ENCODE measurements around the gene MADD. TPM values are rescaled to one million over a fixed set of nuclear protein-coding genes. Genes with fewer than 3 reads are reported as not detected.
A peak's percentile ranks its signal among the peaks of the same experiment; 100 is the strongest.

Gene MADD
- total RNA-seq, 2 experiments from 2014 or later = 54.4 to 67.3 TPM

DNA sequence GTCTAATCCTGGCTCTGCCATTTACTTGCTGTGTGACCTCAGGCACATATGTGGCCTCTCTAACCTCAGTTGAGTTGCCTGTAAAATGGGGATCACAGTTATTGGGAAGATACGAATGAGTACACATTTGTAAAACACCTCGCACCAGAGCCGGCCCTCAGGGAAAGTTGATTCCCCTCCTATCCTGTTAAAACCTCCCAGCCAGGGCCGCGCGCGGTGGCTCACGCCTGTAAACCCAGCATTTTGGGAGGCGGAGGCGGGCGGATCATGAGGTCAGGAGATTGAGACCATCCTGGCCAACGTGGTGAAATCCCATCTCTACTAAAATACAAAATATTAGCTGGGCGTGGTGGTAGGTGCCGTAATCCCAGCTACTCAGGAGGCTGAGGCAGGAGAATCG is 90.4 kb downstream of the MADD start:
- Mint-ChIP-seq H3K9me3 (ENCODE audit: low read depth) (no peaks in the 10 kb centered on the region), H3K36me3 (ENCODE audit: low read depth) (no peaks in the 10 kb centered on the region), H3K4me1 (peaks cover 18% of the 10 kb centered on the region), H3K27me3 (no peaks in the 10 kb centered on the region), H3K27ac (no peak overlapping the region), H3K4me3 (no peak overlapping the region)
- DNase-seq = no peak
- CTCF ChIA-PET = interaction anchor here (1.5 to 2.4 kb wide), 2 partner anchors 13 to 52 kb away, joined by 7 to 14 read pairs; no protein-coding TSS in a partner anchor
- POLR2A ChIA-PET = interaction anchor here (0.5 kb wide), 1 partner anchor 9 kb away, joined by 3 read pairs; no protein-coding TSS in a partner anchor
- intact Hi-C loops (cut with DNase I, micrococcal nuclease) = no loop called here
- ATAC-seq = no peak

DNA sequence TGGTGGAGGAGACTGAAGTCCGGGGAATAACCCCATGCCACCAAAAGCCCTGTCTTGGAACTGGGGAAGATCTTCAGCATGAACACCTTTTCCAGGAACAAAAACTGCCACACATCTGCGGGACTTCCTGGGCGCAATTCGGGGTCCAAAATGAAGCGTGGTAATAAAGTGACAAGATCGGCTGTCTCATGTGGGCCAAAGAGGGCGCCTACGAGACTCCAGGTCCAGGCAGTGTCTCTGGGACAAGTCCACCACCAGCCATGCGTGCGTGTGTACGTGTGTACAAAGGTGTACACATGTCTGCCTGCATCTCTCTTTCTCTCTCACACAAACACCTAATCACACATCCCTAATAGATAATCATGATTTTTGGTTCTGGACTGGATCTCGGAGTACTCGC is 91.5 kb downstream of the MADD start:
- peaks cover 23% of the 10 kb centered on the region for H3K4me1 Mint-ChIP-seq
- no peaks in the 10 kb centered on the region for H3K9me3 Mint-ChIP-seq (ENCODE audit: low read depth)
- intact Hi-C loops (cut with DNase I, micrococcal nuclease) = no loop called here
- peaks cover 2% of the 10 kb centered on the region for H3K27me3 Mint-ChIP-seq
- no peak overlapping the region for H3K4me3 Mint-ChIP-seq
- ChIA-PET CTCF (interaction anchor here (2.4 kb wide), 1 partner anchor 12 kb away, joined by 14 read pairs; no protein-coding TSS in a partner anchor), POLR2A (no interaction called here)
- no peak for ATAC-seq
- H3K27ac Mint-ChIP-seq = no peak overlapping the region
- no peak for DNase-seq
- no peaks in the 10 kb centered on the region for H3K36me3 Mint-ChIP-seq (ENCODE audit: low read depth)

DNA sequence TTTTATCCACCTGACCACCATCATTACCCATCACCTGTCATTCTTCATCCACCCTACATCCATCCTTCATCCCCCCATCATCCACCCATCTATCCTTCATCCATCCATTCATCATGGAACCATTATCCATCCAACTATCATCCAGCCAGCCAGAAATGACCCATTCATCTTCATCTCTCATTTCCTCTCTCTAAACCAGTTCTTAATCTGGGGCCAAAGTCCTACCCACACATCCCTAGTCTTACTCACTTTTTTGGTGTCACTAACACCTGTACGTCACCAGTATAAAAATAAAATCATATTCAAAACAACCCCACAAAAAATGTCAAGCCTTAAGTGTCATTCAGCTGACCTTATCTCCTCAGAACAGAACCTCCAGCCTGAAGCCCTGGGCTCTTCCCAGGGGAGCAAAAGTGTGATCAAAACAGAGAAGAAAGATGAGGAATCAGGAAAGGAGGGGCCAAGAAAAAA is 96.1 kb downstream of the MADD start:
- CTCF ChIA-PET = interaction anchor here (1.1 kb wide), 1 partner anchor 87 kb away, joined by 4 read pairs; no protein-coding TSS in a partner anchor
- Mint-ChIP-seq H3K27me3 (peaks cover 2% of the 10 kb centered on the region), H3K4me3 (no peak overlapping the region), H3K9me3 (ENCODE audit: low read depth) (no peaks in the 10 kb centered on the region), H3K27ac (no peak overlapping the region), H3K36me3 (ENCODE audit: low read depth) (no peaks in the 10 kb centered on the region), H3K4me1 (peaks cover 23% of the 10 kb centered on the region)
- POLR2A ChIA-PET = no interaction called here
- DNase-seq = no peak
- no peak for ATAC-seq
- intact Hi-C loops (cut with DNase I, micrococcal nuclease) = no loop called here

DNA sequence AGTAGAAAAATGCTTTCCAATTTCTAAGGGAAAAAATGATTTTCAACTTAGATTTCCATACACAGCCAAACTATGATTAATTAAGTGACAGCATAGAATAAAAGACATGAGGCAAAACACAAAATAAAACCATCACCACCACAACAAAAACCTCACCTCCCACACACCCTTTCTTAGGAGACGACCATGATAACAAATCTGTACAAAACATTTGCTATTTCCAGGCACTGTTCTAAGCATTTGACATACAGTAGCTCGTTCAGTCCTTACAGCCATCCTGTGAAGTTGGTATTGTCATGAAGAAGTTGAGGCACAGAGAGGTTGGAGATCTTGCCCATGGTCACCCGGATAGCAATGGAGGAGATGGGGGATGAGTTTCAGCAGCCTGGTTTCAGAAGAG is 99.7 kb downstream of the MADD start:
- Mint-ChIP-seq H3K4me3 (no peak overlapping the region), H3K27me3 (peaks cover 2% of the 10 kb centered on the region), H3K36me3 (ENCODE audit: low read depth) (no peaks in the 10 kb centered on the region), H3K9me3 (ENCODE audit: low read depth) (no peaks in the 10 kb centered on the region), H3K27ac (peak overlapping the region; percentile 80), H3K4me1 (peaks cover 27% of the 10 kb centered on the region)
- DNase-seq (peak; percentile 60), ATAC-seq (peak; percentile 40)
- ChIA-PET CTCF (interaction anchor here (0.6 to 1.0 kb wide), 2 partner anchors 10 to 13 kb away, joined by 3 read pairs; no protein-coding TSS in a partner anchor), POLR2A (interaction anchor here (0.7 kb wide), 1 partner anchor 9 kb away, joined by 3 read pairs; no protein-coding TSS in a partner anchor)
- intact Hi-C loops (cut with DNase I, micrococcal nuclease) = loop anchor here in 1 of 2 experiments (1.0 kb wide), 1 partner anchor 39 kb away; the partner anchor contains the start of gene SLC39A13

DNA sequence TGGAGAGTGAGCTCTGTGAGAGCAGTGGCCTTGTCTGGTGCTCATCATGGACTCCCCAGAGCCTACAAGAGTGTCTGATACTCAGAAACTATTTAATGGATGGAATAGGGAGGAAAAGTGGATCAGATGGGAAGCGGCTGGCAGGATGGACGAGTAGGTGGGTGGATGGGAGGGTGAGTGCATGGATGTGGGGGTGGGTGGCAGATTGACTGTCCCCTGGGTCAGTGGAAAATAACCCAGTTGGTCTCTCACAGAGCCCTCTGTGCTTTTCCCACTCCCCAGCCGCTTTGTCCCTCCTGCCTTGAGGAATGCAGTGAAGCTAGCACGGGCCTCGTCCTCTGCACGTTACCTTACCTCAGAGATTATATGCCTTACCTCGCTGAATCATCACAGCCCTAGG is 102.5 kb downstream of the MADD start:
- POLR2A ChIA-PET = no interaction called here
- CTCF ChIA-PET = interaction anchor here (0.6 to 2.7 kb wide), 8 partner anchors 12 to 874 kb away, joined by 3 to 29 read pairs (median 4); no protein-coding TSS in a partner anchor
- Mint-ChIP-seq H3K4me1 (peaks cover 26% of the 10 kb centered on the region), H3K4me3 (no peak overlapping the region), H3K9me3 (ENCODE audit: low read depth) (no peaks in the 10 kb centered on the region), H3K27me3 (no peaks in the 10 kb centered on the region), H3K27ac (no peak overlapping the region), H3K36me3 (ENCODE audit: low read depth) (no peaks in the 10 kb centered on the region)
- ATAC-seq (no peak), DNase-seq (no peak)
- intact Hi-C loops (cut with DNase I, micrococcal nuclease) = no loop called here

DNA sequence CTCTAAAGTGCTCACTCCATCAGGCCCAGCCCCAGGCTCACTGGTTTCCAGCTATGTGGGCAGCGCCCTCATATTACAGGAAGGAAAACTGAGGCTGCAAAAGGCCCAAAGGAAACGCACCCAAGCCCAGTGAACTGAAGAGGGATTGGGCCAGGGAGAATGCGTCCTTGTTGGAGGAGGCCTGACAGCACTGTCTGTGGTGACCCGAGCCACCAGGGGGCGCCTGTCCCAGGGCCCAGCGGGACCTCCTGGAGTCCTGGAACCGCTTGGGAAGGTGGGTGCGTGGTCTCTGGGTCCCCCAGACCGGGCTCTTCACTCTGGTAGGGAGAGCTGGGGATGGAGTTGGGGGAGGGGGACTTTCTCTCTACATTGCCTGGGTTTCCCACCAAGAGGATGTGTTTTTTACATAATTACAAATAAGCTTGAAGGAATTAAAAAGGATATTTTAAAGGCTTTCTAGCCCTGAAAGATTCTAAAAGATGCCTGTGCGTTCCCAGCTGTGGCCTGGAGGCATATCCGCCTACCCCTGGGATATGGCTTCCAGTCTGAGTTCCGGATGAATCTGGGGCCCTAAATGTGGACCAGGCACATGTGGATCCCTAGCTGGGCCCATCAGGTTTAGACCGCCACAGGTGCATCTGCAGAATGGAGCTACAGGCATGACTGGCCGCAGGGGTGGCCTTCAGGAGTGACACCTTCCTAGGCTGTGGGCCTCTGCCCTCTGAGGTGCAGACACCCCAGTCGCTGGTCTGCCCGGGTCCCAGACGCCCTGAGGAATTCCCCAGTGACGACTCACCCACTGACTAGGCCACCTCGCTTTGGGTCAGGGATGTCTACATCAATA is 104.2 kb downstream of the MADD start:
- ATAC-seq = peak; percentile 89
- intact Hi-C loops (cut with DNase I, micrococcal nuclease) = loop anchor here (1.0 kb wide), 6 partner anchors 20 to 479 kb away; partner anchors contain the start of genes SLC39A13 (in 2 of the 2) and PSMC3 (in 1 of the 2)
- POLR2A ChIA-PET = interaction anchor here (0.5 to 0.6 kb wide), 2 partner anchors 11 to 341 kb away, joined by 3 to 6 read pairs; no protein-coding TSS in a partner anchor
- Mint-ChIP-seq H3K4me1 (peaks cover 22% of the 10 kb centered on the region), H3K27ac (peak overlapping the region; percentile 25), H3K36me3 (ENCODE audit: low read depth) (no peaks in the 10 kb centered on the region), H3K4me3 (no peak overlapping the region), H3K27me3 (no peaks in the 10 kb centered on the region), H3K9me3 (ENCODE audit: low read depth) (no peaks in the 10 kb centered on the region)
- DNase-seq = peak; percentile 92
- CTCF ChIA-PET = interaction anchor here (0.5 to 2.7 kb wide), 34 partner anchors 10 to 586 kb away, joined by 3 to 29 read pairs (median 4); partner anchors contain the start of genes C1QTNF4, MYBPC3, PTPMT1 and RAPSN

DNA sequence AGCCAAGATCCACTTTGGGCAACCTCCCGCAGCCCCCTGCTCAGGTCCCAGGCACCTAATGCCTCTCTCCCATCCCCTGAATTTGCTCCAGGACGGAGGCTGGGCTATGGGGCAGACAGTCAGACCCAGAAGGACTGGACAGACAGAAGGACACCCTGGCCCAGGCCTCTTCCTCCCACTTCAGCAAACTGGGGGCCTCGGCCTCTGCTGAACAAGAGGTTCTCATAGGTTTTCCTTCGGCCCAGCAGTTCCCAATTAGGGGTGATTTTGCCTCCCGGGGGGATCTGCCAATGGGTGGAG is 104.7 kb downstream of the MADD start:
- Mint-ChIP-seq H3K4me3 (no peak overlapping the region), H3K4me1 (peaks cover 16% of the 10 kb centered on the region), H3K27ac (no peak overlapping the region), H3K36me3 (ENCODE audit: low read depth) (no peaks in the 10 kb centered on the region), H3K9me3 (ENCODE audit: low read depth) (no peaks in the 10 kb centered on the region), H3K27me3 (no peaks in the 10 kb centered on the region)
- ChIA-PET POLR2A (interaction anchor here (0.5 to 0.6 kb wide), 2 partner anchors 10 to 341 kb away, joined by 3 to 6 read pairs; no protein-coding TSS in a partner anchor), CTCF (interaction anchor here (0.6 to 2.7 kb wide), 26 partner anchors 12 to 587 kb away, joined by 3 to 29 read pairs (median 4); partner anchors contain the start of genes KBTBD4, MYBPC3, PTPMT1 and RAPSN)
- ATAC-seq = no peak
- intact Hi-C loops (cut with DNase I, micrococcal nuclease) = loop anchor here (1.0 kb wide), 6 partner anchors 20 to 479 kb away; partner anchors contain the start of genes SLC39A13 (in 2 of the 2) and PSMC3 (in 1 of the 2)
- no peak for DNase-seq

DNA sequence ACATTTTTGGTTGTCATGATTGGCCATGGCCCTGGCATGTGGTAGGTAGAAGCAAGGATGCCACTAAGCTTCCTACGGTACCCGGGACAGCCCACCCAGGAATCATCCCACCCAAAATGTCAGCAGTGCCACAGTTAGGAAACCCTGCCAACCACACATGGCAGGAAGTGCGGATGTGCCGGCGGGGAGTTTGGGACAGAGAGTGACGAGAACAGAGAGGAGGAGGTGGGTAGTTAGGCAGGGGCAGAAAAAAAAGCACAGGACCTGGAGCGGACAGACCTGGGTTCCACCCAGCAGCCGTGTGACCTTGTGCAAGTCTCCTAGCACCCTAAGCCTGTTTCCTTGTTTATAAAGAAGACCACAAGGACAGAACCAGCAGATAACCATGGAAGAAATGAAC is 105.1 kb downstream of the MADD start:
- POLR2A ChIA-PET = interaction anchor here (0.6 kb wide), 1 partner anchor 341 kb away, joined by 3 read pairs; no protein-coding TSS in a partner anchor
- no peak overlapping the region for H3K4me3 Mint-ChIP-seq
- intact Hi-C loops (cut with DNase I, micrococcal nuclease) = no loop called here

DNA sequence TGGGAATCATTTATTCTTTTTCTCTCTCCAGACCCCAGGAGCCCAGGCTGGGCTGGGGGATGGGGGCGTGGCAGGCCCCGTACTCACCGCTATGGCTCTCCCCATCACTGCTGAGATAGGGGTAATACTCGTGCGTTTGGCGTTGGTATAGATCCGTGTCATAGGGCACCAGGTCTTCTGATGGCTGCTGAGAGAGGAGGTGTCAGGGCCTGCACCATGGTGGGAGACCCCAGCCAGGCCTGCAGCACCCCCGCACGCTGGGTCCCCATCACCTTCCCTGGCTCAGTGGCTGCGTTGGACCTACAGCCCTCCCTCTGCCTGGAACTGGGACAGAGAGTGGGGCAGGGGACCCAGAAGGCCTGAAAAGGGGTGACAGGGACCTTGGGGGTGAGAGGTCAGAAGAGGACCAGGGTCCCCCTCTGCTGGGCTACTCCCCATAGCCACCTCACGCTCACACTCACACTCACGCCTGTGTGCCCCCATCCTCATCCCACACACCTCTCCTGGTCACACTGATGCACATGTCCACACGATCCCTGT is 105.7 kb downstream of the MADD start:
- ATAC-seq = no peak
- H3K36me3 Mint-ChIP-seq (ENCODE audit: low read depth) = no peaks in the 10 kb centered on the region
- no peaks in the 10 kb centered on the region for H3K9me3 Mint-ChIP-seq (ENCODE audit: low read depth)
- peaks cover 11% of the 10 kb centered on the region for H3K4me1 Mint-ChIP-seq
- CTCF ChIA-PET = interaction anchor here (0.6 to 1.8 kb wide), 3 partner anchors 18 to 300 kb away, joined by 3 to 9 read pairs (median 3); partner anchors contain the start of gene KBTBD4
- no peak overlapping the region for H3K27ac Mint-ChIP-seq
- intact Hi-C loops (cut with DNase I, micrococcal nuclease) = no loop called here
- POLR2A ChIA-PET = no interaction called here
- no peak overlapping the region for H3K4me3 Mint-ChIP-seq
- DNase-seq = no peak
- H3K27me3 Mint-ChIP-seq = no peaks in the 10 kb centered on the region

More for the DNA sequence above, 105.1 kb downstream of the MADD start:
- DNase-seq (no peak), ATAC-seq (no peak)
- no peaks in the 10 kb centered on the region for H3K36me3 Mint-ChIP-seq (ENCODE audit: low read depth)
- H3K4me1 Mint-ChIP-seq = peaks cover 13% of the 10 kb centered on the region
- CTCF ChIA-PET = interaction anchor here (0.6 to 2.3 kb wide), 8 partner anchors 15 to 301 kb away, joined by 3 to 29 read pairs (median 7); partner anchors contain the start of genes KBTBD4, MYBPC3 and PTPMT1
- H3K9me3 Mint-ChIP-seq (ENCODE audit: low read depth) = no peaks in the 10 kb centered on the region
- H3K27me3 Mint-ChIP-seq = no peaks in the 10 kb centered on the region
- no peak overlapping the region for H3K27ac Mint-ChIP-seq

DNA sequence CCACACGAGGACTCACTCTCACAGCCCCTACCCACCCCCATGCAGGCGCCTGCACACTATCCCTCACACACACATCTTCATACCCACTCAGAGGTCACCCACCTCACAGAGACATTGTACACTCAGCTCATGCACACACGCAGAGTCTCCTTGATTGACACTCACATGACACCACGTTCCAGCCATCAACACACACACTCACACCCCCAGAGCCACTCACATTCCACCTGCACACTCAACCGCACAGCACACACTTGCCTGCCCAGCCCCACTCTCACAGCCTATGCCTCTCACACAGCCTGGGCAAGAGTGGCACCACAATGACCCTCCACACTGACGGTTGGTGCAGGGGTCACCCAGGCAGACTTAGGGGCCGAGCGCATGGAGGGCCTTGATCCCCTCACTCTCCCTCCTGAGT is 106.2 kb downstream of the MADD start:
- no peaks in the 10 kb centered on the region for H3K9me3 Mint-ChIP-seq (ENCODE audit: low read depth)
- ATAC-seq = no peak
- H3K4me1 Mint-ChIP-seq = peaks cover 11% of the 10 kb centered on the region
- DNase-seq = no peak
- intact Hi-C loops (cut with DNase I, micrococcal nuclease) = no loop called here
- H3K4me3 Mint-ChIP-seq = no peak overlapping the region
- no peaks in the 10 kb centered on the region for H3K27me3 Mint-ChIP-seq
- CTCF ChIA-PET = no interaction called here
- H3K27ac Mint-ChIP-seq = no peak overlapping the region
- POLR2A ChIA-PET = no interaction called here
- no peaks in the 10 kb centered on the region for H3K36me3 Mint-ChIP-seq (ENCODE audit: low read depth)

Data from activated CD4-positive, alpha-beta T cell treated with anti-CD3 and anti-CD28 coated beads for 36 hours (primary cell).